Iris pigment epithelial cell (primary cell): ENCODE measurements around the gene GRID1.

Source experiments
- DNase-seq: peaks from one replicate; pipeline ENCODE4 v3.0.0-alpha.2; 2011; ENCODE audit warnings: low read depth

The GRID1 gene

DNA sequence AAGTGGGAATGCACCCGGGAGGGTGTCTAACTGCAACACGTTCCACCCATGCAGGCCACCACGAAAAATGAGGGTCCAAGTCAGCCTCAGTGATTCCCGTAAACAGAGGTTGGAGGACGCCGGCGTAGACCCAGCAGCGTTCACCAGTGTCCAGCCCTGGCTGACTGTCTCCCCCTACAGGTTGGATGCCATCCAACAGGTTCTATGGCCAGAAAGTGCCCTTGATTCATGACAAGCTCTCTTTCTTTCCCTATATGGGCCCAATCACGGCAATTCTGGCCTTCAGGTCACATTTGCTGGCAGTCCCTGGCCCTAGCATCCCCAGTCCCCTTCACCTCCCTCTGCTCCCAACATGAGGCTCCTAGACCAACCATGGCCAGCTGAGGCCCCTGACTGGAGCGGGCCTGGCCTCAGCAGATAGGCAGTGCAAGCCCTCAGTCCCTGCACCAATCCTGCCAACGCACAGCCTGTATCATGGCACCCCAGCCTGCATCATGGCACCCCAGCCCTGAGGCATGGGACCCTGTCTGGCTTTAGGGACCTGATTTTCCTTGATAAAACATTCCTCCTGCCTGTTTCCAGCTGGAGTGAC, 227.4 kb downstream of the GRID1 start:
- DNase-seq: no peak

- no peak for DNase-seq
These were observed 228.0 kb downstream of the GRID1 start for GRCh38 chr10:86138551-86139065.

- no peak for DNase-seq
These were observed 229.0 kb downstream of the GRID1 start for GRCh38 chr10:86137561-86137960.

DNA sequence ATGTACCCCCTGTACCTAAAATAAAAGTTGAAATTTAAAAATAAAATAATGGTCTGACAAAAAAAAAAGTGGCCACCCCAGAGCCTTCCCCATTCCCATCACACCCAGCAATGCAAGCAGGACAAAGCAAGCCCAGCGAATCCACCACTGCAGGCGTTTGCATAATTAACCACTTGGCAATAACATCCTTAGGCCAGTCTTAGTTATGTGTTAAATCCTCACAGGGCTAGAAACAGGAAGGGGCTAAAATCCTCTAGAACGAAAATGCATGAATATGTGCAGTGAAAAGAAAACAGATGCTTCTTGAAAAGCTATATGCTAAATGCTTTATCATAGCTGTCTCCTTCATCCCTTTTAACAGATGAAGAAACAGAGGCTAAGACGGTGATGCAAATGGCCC, 229.7 kb downstream of the GRID1 start:
- no peak for DNase-seq

- no peak for DNase-seq
These were observed 231.4 kb downstream of the GRID1 start for GRCh38 chr10:86135191-86135590.

DNA sequence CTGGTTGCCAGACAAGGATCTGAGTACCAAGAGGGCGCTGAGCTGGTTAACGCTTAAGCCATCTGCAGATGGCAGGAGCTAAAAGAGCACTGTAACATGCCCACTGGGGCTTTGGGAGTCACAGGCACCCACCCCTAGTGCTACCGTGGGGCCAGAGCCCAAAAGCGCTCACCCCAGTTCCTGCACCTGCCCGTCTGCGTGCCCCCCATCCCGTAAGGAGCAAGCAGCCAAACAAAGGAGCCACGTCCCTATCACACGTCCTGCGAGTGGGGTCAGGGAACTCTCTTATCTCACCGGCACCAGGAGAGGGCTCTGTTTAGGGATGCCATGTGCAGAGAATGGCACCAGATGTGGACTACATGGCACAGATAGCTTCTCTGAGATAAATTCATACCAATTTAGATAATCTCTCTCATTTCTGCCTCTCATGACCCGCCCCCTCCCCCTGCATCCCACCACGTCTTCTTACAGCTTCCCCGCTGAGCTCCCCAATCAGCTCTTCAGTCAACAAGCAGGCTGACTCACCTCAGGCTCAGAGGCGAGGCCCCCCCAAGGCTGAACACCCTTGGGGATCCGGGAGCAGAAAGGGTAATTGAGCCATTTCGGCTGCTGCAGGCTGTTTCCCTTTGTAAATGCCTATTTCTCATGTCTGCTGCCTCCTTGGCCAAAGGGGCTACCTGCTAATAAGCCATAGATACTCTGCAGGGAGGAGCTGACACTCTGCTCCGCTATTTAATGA, 235.7 kb downstream of the GRID1 start:
- DNase-seq: no peak

- DNase-seq: no peak
These were observed 236.6 kb downstream of the GRID1 start for GRCh38 chr10:86130041-86130440.

DNA sequence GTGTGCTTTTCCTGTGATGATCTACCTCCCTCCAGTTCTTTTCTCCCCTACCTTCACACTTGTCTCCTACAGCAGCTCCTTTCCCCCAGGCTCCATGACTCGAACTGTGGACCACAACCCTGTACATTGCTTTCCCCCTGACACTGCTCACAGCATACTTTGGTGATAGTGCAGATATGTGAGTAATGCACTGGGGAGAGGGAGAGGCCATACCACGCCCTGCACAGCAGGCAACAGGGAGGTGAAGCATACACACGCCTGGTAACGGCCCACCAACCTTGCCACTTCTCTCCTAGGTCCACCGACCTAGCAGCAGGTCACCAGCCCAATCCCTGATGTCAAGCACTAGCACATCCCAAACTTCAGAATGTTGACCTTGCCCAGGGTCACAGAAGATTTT, 238.2 kb downstream of the GRID1 start:
- DNase-seq: no peak

DNA sequence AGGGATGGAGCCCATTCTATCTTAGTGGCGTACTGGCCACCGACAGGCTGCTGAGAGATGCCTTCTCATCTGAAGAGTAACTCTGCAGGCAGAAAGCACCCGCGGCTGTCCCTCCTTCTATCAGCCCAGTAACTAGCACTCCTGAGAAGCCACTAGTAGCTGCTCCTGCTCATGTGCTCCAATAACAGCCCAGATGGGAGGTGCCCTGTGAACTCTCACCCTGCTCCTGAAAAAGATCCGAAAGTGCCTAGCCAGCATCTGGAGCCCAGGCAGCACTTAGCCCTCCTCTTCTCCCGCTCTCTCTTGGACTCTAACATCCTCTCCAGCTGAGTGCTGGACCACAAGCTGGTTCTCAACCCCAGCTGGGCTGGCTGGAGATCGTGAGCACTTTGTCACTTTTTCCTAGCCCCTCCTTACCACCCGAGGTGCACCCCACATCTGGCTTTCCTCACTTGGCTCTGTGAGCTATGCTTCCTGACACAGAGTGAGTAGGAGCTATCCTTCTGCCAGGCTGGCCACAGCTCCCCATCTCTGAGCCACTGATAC, 239.2 kb downstream of the GRID1 start:
- DNase-seq: no peak

DNA sequence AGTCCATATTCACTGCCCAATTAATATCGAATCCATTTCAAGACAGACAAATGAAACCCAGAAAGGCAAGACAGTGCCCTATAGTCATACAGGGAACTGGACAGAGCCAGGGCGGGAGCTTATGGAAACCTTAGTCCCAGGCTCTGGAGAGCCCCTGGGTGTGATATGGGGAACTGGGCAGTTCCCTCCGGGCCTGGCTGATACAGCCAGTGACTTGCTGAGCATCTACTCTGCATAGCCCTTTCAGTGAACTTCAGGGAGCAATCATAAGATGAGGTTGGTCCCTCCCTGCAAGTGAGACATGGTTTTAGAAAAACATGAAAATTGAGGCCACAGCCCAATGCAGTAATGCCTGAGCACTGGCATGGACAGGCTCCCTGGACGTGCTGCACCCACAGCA, 241.9 kb downstream of the GRID1 start:
- DNase-seq: no peak

DNA sequence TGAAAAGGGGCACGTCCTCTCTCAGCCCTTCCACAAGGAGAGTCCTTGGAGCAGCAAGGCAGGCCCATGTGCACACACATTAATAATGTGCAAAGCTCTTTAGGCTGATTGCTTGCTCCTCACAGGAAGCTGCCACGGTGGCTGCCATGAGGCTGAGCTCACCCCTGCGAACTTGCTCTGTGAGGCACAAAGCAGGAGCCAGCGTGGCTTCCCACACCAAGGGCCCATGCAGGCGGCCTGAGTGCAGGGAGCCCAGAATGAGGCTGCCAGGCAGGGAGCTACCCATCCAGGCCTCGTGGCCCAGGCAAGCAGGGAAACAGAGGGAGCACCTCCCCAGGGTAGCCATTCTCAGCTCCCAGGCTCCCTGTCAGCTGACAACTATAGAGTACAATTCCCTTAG, 242.9 kb downstream of the GRID1 start:
- DNase-seq: no peak

- DNase-seq: no peak
These were observed 243.3 kb downstream of the GRID1 start for GRCh38 chr10:86123304-86123703.

DNA sequence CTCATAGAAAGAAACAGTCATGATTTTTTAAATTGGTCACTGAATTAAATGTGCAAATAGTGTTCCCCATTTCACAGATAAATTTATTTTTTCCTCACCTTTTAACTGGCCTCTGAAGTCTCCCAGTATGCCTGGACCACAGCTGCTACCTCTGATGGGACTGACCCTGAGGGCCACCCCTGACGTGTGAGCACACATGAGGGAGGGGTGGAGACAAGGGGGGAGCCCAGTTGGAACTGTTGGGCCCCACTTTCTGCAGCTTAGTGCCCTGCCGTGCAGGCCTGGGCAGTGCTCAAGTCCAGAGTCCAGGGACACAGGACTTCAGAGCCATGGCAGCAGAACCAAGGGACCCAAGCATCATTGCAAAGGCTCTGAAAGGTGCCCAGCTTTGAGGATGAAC, 243.9 kb downstream of the GRID1 start:
- no peak for DNase-seq

DNA sequence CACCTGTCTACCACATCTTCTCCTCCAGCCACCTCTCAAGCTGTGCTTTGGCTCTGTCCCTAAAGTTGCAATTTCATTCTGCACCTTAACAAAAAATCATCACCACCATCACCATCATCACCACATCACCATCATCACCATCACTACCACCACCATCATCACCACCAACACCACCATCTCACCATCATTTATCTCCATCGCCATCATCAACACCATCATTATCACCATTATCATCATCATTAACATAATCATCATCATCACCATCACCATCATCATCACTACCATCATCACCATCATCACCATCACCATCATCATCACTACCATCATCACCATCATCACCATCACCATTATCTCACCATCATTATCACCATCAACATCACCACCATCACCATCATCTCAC, 245.4 kb downstream of the GRID1 start:
- no peak for DNase-seq

- no peak for DNase-seq
These were observed 249.5 kb downstream of the GRID1 start for GRCh38 chr10:86117051-86117450.

DNA sequence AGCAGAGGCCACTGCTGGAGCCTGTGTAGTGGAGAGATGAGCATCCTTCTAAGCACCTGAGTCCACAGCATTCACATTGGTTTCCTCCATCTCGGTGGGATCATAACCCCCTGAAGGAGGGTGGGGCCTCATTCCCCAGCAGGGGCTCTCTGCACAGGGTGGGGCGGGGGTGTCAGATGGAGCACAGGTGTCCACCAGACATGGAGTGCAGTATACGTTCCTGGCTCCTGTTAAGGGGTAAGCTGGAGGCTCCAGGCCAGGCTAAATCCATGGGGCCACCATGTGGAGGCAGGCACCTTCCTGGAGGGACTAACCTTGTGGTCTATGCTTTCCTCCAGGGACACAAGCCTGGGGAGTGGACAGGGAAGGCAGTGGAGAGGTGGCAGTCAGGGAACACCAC, 252.6 kb downstream of the GRID1 start:
- DNase-seq: no peak

GRCh38 chr10:86113501-86113900, 253.1 kb downstream of the GRID1 start:
- no peak for DNase-seq

DNA sequence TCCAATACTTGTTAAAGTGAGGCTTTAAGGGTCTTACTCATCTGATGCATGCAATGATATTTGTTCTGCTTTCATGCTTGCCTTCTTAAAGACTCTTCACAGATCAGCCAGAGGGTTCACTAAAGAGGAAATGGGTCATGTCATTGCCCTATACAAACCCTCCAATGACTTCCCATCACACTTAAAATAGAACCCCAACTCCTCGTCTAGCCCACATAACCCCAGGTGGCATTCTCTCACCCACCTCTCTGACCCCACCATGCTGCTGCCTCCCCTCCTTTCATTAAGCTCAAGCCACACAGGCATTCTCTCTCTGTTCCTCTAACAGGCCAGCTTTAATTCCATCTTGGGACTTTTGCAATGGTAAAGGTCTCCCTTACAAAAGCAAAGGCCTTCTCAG, 253.6 kb downstream of the GRID1 start:
- no peak for DNase-seq

DNA sequence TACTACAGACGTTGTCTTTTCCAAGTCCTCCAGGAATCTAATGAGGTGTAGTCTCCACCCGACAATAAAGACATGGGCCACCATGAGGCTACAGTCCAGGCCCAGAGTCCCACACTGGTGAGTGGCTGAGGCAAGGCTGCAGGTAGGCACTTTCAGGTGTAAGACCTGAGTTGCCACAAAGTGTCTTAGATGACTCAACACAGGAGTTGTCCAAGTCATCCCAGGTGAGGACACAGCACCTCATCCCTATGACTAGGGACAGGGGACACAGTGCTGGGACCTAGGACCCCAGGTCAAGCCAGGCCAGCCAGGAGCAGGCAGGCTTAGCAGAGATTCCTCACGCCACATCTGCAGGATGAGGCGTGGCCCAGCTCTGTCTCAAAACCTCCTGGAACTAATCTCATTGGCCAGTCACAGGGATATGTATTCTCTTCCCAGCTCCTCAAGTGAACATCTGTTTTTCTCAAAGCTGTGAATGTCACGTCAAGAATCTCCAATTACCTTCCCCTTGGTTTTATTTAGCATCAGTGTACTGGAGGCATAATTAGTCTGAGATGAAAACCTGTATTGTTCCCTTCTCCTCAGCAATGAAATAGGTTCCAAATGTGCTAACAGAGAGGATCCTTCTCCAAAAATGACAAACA, 254.6 kb downstream of the GRID1 start:
- DNase-seq: no peak

DNA sequence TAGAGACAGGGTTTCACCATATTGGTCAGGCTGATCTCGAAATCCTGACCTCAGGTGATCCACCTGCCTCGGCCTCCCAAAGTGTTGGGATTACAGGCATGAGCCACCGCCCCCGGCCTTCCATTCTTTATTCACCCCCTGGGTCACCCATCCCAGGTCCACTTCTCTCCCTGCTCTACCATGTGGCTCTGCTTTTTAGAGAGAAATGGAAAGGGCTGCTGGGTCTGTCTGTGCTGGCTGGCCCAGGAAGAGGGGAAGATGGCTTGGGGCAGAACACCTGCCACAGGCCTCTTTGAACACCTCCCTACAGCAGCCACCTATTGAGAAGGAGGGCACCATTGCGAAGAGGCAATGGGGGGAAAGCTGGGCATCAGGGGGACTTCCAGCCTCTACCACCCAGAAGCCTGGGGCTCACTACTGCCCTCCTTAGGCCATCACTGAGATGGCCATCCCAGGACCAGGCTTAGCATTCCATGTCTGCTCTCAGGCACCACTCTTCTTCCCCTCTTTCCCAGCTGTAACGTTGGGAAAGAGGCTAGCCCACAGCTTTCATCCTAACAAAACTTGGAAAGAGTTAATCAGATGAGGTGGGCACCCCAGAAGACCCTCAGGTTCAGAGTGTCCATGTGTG, 256.3 kb downstream of the GRID1 start:
- DNase-seq: no peak

GRCh38 chr10:86109421-86109820, 257.2 kb downstream of the GRID1 start:
- DNase-seq: no peak

GRCh38 chr10:86108696-86109095, 257.9 kb downstream of the GRID1 start:
- no peak for DNase-seq
